Fibroblast of skin of scalp (primary cell): ENCODE results near the gene PATJ.
A peak's percentile ranks its signal among the peaks of the same experiment; 100 is the strongest.
"Not testable (repeated sequence)": the region's sequence is repeated elsewhere in the genome, so short reads cannot be mapped to it uniquely, and the experiment has no call there.

Experiments
- DNase-seq: peaks from one replicate; pipeline ENCODE4 v3.0.0-alpha.2; 2013

Gene PATJ

DNA sequence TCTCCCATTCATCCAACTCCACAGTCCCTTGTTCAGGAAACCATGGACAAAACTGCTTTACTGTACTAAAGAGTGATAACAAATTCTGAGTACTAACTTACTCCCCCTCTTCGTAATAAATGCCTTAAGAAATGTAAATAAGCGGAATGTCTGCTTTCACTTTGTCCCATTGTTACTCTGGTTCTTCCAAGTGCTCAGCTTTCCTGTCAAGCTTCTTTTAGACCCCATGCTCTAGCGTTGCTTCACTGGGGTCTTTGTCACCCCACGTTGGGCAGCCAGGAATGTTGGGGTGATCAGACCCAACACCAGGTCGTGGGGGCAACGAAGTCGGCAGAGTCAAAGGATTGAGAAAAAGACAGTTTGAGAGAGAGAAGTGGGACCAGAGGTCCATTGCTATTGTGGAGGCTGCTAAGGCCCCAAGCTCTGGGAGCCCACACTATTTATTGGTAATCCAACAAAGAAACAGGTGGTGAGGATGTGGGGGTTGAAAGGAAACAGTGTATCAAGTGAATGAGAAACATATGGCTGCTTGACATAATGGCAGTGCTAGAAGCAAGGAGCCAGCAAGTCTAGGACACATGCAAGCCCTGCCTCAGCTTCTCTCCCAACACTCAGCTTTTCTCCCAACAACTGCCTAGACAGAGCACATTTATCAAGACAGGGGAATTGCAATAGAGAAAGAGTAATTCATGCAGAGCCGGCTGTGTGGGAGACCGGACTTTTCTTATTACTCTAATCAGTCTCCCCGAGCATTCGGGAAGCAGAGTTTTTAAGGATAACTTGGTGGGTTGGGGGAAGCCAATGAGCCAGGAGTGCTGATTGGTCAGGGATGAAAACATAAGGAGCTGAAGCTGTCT lies 441.1 kb downstream of the PATJ start:
- not testable (repeated sequence) for DNase-seq

DNA sequence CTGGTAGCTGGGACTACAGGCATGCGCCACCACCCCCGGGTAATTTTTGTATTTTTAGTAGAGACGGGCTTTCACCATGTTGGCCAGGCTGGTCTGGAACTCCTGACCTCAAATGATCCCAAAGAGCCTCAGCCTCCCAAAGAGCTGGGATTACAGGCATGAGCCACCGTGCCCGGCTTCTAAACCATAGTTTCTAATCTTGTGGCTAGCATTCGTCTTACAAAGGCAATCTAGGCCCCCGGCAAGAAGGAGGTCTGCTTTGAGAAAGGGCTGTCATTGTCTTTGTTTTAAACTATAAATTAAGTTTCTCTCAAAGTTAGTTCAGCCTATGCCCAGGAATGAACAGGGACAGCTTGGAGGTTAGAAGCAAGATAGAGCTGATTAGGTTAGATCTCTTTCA lies 442.1 kb downstream of the PATJ start:
- DNase-seq: no peak

DNA sequence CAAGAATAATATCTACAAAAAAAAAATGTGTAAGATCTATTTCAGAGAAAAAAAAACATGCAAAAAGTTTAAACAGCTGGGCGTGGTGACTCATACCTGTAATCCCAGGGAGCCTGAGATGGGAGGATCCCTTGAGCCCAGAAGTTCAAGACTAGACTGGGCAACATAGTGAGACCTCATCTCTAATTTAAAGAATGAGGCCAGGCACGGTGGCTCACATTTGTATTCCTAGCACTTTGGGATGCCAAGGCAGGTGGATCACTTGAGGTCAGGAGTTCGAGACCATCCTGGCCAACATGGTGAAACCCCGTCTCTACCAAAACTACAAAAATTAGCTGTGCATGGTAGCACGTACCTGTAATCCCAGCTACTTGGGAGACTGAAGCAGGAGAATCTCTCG lies 443.0 kb downstream of the PATJ start:
- not testable (repeated sequence) for DNase-seq

DNA sequence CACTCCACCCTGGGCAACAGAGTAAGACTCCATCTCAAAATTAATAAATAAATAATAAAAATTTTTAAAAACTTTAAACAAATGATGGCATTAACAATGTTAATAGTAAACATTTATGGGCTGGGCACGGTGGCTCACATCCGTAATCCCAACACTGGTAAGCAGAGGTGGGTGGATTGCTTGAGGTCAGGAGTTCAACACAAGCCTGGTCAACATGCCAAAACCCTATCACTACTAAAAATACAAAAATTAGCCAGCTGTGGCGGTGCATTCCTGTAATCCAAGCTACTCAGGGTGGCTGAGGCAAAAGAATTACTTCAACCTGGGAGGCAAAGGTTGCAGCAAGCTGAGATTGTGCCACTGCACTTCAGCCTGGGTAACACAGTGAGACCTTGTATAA lies 443.4 kb downstream of the PATJ start:
- DNase-seq: no peak

DNA sequence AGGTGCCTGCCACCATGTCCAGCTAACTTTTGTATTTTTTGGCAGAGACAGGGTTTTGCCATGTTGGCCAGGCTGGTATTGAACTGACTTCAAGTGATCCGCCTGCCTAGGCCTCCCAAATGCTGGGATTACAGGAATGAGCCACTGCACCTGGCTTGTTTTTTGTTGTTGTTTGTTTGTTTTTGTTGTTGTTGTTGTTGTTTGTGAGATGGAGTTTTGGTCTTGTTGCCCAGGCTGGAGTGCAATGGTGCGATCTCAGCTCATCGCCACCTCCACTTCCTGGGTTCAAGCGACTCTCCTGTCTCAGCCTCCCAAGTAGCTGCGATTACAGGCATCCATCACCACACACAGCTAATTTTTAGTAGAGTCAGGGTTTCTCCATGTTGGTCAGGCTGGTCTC lies 445.3 kb downstream of the PATJ start:
- DNase-seq: no peak

DNA sequence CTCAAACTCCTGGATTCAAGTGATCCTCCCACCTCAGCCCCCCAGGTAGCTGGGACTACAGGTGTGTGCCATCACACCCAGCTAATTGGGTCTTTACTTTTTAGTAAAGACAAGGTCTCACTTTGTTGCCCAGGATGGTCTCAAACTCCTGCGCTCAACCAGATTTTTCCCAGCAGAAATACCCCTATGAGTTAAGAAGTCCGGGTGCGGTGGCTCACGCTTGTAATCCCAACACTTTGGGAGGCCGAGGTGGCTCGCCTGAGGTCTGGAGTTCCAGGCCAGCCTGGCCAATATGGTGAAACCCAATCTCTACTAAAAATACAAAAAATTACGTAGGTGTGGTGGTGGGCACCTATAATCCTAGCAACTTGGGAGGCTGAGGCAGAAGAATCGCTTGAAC lies 445.8 kb downstream of the PATJ start:
- DNase-seq: no peak

DNA sequence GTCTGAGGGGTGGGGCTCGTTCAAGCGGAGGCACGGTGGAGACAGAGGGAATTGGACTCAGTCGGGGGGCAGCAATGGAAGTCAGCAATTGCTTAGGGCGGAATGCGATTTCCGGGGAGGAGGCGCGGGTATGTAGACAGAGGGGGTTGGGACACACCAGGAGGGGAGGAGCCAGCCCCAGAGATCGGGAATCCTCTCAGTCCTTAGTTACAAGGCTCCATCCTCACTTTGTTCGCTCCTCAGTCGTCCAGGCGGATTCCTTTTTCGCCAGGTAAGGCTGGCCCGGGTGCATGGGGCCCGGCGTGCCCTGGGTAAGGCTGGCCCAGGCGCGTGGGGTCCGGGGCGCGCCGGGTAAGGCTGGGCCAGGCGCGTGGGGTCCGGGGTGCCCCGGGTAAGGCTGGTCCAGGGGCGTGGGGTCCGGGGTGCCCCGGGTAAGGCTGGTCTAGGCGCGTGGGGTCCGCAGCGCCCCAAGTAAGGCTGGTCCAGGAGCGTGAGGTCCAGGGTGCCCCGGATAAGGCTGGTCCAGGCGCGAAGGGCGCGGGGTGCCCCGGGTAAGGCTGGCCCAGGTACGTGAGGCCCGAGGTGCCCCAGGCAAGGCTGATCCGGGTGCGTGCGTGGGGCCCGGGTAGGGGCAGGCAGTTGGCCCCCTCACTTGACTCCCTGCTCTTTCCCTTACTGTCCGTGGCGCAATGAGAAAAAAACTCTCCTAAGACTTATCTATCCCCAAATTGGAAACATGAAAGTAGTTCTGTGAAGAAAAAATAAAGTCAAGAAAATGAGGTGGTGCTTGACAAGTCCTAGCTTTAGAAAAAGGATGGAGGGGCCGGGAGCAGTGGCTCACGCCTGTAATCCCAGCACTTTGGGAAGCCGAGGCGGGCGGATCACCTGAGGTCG lies 452.6 kb downstream of the PATJ start, which contains the start of gene L1TD1:
TSS of gene L1TD1 (plus strand) at position 199 of the 894 bp plus-strand sequence. CDS start 11,780 bp downstream, outside the sequence.
- peak; percentile 13 for DNase-seq

DNA sequence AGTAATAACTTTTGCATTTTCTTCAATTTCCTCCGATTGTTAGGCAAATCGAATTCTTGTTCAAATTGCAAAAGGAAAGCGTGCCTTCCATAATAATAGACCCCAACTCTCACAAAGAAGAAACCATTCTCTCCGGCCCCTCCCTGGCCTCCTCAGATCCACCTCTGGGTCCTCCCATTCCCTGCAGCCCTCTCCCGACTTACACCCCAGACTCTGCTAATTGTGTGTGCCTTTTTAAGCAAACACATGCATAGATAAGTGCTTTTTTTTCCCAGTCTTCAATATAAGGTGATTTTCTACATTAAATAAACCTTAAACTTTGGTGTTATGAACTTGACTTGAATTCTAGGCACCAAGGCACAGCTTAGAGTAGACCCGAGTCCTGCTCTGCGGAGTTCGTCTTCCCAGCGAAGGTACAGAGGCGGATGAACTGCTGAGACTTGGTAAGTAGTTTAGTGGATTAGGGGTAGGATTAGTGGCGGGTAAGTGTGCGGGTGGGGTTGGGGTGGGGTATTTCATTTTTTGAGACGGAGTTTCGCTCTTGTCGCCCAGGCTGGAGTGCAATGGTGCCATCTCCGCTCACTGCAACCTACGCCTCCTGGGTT lies 453.9 kb downstream of the PATJ start:
- DNase-seq: no peak

DNA sequence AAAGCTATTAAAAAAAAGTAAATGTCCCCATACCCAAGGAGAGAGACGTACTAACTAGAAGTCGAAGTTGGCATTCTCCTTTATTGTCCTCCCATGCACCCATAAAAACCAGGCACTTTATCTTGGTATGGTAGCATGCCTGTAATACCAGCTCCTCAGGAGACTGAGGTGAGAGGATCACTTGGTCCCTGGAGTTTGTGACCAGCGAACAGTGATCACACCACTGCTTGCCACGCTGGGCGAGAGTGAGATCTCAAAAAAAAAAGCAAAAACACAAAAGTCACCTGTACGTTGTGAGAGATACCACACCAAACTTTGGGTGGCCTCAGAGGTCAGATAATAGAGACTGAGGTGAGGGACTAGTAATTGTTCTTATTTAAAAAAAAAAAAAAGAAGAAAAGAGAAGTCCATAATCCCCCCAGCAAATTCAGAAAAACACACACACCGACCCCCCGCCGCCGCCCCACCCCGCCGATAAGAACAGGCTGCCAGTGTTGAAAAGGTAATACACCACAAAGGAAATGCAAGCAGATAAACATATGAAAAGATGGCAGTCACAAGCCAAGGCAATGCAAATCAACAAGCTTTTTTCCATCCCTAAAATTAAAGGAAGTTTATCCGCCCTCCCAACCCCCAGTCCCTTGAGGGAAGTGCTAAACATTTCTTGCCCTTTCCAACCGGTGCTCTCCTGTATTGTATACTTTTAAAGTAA lies 455.9 kb downstream of the PATJ start:
- no peak for DNase-seq

DNA sequence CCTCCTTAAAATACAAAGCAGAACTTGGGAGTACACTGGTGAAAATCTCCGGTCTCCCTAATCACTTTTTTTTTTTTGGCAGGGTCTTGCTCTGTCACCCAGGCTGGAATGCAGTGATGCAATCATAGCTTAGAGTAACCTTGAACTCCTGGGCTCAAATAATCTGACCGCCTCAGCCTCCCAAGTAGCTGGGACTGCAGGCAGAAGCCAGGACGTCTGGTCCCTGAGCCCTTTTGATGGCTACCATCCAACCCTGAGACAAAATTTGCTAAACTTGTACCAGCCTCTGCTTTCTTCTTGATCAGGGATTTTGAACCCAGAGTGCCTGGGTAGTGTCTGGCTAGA lies 456.5 kb downstream of the PATJ start:
- DNase-seq: peak; percentile 9

DNA sequence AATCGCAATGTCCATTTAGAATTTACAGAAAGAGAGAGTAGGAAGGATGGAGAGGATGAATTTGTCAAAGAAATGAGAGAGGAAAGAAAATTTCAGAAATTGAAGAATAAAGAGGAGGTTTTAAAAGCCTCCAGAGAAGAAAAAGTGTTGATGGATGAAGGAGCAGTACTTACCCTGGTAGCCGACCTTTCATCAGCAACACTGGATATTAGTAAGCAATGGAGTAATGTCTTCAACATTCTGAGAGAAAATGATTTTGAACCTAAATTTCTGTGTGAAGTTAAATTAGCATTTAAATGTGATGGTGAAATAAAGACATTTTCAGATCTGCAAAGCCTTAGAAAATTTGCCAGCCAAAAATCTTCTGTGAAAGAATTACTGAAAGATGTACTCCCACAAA lies 464.9 kb downstream of the PATJ start:
- no peak for DNase-seq

DNA sequence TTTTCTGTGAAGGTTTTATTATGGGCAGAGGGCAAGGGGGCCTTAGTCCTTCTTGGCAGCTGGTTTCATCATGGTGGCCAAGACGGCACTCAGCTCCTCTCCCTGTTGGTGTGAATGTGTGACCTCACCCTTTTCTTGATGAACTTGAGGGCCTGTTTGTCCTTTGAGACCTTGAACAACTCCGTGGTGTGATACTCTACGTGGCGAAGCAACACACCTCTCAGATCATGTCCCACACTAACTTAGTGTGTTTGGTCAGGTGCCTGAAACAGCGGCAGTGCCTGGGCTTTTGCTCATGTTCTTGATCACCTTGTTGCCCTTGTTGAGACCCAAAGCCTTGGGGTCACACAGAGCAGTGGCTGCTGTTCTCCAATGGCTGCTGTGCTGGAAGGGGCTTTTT lies 465.8 kb downstream of the PATJ start:
- DNase-seq: no peak

DNA sequence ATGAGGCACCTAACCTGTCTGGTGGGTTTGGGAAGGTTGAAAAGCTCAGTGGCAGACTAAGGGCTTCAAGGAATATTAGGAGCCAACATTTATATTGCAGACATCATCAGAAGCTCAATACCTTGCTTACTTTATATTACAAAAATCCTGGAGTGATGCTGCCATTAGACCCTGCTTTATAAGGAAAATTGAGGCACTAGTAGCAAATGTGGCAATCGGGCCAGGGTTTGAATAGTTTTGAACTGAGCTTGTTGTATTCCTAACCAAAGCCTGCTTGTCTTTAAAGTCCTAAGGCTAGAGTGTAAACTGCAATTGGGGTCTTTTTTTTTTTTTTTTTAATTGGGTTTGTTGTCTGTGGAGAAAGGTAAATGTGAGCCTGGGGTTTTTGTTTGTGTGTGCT lies 466.7 kb downstream of the PATJ start:
- DNase-seq: no peak

DNA sequence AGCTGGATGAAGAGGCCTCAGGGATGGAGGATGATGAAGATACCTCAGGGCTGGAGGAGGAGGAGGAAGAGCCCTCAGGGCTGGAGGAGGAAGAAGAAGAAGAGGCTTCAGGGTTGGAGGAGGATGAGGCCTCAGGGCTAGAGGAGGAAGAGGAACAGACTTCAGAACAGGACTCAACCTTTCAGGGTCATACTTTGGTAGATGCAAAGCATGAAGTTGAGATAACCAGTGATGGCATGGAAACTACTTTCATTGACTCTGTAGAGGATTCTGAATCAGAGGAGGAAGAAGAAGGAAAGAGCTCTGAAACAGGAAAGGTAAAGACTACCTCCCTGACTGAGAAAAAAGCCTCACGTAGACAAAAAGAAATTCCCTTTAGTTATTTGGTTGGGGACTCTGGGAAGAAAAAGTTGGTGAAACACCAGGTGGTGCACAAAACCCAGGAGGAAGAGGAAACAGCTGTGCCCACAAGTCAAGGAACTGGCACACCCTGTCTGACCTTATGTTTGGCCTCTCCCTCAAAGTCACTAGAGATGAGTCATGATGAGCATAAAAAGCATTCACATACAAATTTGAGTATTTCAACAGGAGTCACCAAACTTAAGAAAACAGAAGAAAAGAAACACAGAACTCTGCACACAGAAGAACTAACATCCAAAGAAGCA lies 467.8 kb downstream of the PATJ start:
- DNase-seq: no peak

DNA sequence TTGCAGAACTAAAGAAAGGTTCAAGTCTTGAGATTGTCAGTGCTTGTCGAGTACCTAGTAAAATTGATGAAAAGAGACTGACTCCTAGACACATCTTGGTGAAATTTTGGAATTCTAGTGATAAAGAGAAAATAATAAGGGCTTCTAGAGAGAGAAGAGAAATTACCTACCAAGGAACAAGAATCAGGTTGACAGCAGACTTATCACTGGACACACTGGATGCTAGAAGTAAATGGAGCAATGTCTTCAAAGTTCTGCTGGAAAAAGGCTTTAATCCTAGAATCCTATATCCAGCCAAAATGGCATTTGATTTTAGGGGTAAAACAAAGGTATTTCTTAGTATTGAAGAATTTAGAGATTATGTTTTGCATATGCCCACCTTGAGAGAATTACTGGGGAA lies 468.7 kb downstream of the PATJ start:
- DNase-seq: no peak

DNA sequence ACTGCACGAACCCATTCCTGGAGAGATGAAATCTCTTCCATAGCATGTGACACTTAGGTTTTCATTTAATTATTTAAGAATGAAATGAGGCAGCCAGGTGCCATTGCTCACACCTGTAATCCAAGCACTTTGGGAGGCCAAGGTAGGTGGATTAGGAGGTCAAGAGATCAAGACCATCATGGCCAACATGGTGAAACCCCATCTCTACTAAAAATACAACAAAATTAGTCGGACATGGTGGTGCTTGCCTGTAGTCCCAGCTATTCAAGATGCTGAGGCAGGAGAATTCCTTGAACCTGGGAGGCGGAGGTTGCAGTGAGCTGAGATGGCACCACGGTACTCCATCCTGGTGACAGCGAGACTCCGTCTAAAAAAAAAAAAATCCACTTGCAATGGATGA lies 470.1 kb downstream of the PATJ start:
- no peak for DNase-seq

DNA sequence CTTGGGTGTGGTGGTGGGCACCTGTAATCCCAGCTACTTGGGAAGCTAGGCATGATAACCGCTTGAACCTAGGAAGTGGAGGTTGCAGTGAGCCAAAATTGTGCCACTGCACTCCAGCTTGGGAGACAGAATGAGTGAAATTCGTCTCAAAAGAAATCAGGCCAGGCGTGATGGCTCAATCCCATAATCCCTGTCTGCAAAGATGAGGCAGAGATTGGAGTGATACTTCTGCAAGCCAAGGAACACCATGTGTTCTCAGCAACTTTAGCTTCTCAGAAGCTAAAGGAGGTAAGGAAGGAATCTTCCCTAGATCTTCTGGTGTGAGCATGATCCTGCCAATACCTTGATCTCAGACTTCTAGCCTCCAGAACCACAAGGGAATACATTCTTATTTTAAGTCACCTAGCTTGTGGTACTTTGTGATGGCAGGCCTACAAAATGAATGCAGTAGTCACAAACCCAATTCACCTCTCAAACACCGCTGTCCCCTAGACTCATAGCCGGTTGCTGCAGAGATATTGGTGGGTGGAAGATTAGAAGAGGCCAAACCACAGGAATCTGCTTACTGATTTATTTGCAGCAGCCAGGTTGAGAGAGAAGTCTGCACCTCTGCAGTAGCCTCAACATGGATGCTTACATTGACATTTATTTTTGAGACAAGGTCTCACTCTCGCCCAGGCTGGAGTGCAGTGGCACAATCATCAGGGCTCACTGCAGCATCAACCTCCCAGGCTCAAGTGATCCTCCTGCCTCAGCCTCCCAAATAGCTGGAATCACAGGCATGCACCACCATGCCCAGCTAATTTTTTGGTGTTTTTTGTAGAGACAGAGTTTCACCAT lies 471.0 kb downstream of the PATJ start:
- DNase-seq: no peak

DNA sequence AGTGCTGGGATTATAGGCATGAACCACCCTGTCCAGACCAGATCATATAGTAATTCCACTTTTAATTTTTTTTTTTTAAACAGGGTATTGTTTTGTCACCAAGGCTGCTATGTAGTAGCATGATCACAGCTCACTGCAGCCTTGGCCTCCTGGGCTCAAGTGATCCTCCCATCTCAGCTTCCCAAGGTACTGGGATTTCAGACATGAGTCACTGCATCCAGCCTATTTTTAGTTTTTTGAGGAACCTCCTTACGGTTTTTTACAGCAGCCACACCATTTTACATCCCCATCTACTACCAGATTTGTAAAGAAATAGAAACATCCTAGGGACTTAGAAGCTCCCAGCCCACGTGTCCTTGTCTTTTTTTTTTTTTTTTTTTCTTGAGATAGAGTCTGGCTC lies 476.3 kb downstream of the PATJ start:
- DNase-seq: no peak

DNA sequence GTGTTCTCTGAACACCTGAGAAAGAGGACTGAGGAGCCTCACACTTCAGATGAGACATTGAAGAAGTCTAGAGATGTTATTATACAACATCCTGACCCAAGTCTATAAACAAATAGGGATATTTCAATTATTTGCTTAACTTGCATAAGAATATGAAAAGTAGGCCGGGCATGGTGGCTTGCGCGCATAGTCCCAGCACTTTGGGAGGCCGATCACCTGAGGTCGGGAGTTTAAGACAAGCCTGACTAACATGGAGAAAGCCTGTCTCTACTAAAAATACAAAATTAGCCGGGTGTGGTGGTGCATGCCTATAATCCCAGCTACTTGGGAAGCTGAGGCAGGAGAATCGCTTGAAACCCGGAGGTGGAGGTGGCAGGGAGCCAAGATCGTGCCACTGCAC lies 478.2 kb downstream of the PATJ start:
- DNase-seq: not testable (repeated sequence)

DNA sequence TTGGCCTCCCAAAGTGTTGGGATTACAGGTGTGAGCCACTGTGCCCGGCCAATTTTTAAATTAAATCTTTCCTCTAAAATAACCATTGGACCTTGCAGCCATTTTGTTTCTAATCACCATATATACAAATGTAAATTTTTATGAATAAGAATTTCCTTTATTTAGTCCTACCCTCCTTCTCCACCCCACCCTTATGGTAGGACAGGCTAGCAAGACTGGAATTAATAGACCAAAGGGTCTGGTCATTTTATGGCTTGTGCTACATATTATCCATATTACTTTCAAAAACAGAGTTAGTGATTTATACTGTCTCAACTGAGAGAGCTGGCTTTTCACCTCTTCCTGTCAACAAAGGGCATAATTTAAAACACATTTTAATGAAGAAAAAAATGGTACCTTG lies 478.9 kb downstream of the PATJ start:
- DNase-seq: no peak

DNA sequence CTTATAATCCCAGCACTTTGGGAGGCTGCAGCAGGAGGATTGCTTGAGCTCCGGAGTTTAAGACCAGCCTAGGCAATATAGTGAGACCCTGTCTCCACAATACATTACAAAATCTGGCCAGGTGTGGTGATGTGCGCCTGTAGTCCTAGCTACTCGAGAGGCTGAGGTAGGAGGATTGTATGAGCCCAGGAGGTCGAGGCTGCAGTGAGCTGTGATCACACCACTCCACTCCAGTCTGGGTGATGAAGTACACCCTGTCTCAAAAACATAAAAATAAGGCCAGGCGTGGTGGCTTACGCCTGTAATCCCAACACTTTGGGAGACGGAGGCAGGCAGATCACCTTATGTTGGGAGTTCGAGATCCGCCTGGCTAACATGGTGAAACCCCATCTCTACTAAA lies 480.0 kb downstream of the PATJ start:
- no peak for DNase-seq
